Right atrium auricular region (tissue), 2 donors: Measurements from ENCODE around the gene MVK. TPM values are rescaled to one million over a fixed set of nuclear protein-coding genes. Genes with fewer than 3 reads are reported as not detected.

Experiments
- DNase-seq: peaks from one replicate; pipeline ENCODE4 v3.0.0-alpha.2; 2019; ENCODE audit warnings: low spot score
- H3K27ac ChIP-seq, 2 donors: fragments of 200-600 bp; sonication (generic); 1 replicate in 1 of 2; 2 replicates in 1 of 2; pipeline ENCODE4 v1.5.1; 2016 to 2019
- H3K27me3 ChIP-seq, 2 donors: fragments of 200-600 bp; sonication (generic); one replicate each; pipeline versions ENCODE4 v1.5.1 to v1.6.0; 2017 to 2019
- H3K36me3 ChIP-seq: fragments of 200-600 bp; sonication (generic); one replicate; pipeline ENCODE4 v1.5.1; 2016
- H3K4me1 ChIP-seq, 2 donors: fragments of 200-600 bp; sonication (generic); one replicate each; pipeline versions ENCODE4 v1.5.1 to v1.6.0; 2017 to 2019
- H3K4me3 ChIP-seq, 2 donors: fragments of 200-600 bp; sonication (generic); 1 replicate in 1 of 2; 2 replicates in 1 of 2; pipeline ENCODE4 v1.5.1; 2017 to 2019; ENCODE audit warnings: mild to moderate bottlenecking in 1 of 2, moderate library complexity in 1 of 2
- H3K9me3 ChIP-seq, 2 donors: fragments of 200-600 bp; sonication (generic); one replicate each; pipeline ENCODE4 v1.5.1; 2019
- CTCF ChIP-seq, 2 donors: fragments of 200-600 bp; sonication (generic); IDR thresholded peaks; one replicate each; pipeline ENCODE4 v1.5.1; 2019; ENCODE audit warnings: antibody characterized with exemption in 2 of 2
- total RNA-seq, 2 donors: library from RNA; depleted of rRNA; stranded (reverse); fragments of >200 nt; gene quantifications; one replicate each; pipeline ENCODE4 v1.1.0, GENCODE V29; 2016

MVK gene
- total RNA-seq, 2 donors from 2014 or later = 5.5 to 7.5 TPM

DNA sequence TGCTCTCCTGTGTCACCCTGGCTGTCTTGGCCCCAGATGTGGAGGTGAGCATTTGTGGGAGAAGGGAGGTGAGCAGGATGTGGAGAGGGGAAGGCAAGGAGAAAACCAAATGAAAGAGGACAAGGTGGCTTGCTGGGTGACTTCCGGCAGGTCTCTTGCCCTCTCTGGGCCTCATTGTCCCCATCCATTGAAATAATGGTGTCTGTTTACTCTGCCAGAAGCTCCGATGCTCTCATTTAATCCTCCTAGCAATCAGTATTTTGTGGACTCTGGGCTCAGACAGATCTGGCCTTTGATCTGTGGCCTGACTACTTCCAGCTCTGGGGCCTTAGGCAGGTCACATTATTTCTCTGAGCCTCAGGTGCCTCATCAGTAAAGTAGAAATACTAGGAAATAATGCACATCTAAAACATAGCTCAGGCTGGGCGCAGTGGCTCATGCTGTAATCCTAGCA lies 30.6 kb downstream of the MVK start:
- H3K27ac ChIP-seq = no peak overlapping the region
- H3K4me1 ChIP-seq = peaks cover 0 to 15% of the 10 kb centered on the region in 2 donors
- no peaks in the 10 kb centered on the region for H3K36me3 ChIP-seq
- no peak overlapping the region for H3K4me3 ChIP-seq
- DNase-seq = no peak
- TF ChIP-seq CTCF (IDR thresholded peaks at IDR 0.05) = no peak
- no peaks in the 10 kb centered on the region for H3K27me3 ChIP-seq
- no peaks in the 10 kb centered on the region for H3K9me3 ChIP-seq

DNA sequence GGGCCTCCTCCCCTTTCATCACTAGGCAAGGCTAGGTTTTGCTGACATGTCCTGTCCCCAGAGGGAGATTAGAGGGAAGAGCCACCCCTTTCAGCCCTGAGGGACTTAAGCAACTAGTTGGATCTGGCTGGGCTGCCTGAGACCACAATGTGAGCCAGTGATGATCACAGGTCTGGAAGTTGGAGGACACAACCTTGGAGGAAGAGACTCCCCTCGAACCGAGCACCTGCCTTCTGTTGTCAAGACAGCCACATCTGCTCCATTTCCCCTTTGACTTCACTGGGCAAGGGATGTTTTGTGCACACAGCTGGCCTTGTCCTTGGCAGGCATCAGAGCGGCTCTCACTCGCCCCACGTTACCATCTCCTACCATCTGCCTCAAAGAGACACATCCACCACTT lies 31.4 kb downstream of the MVK start:
- no peaks in the 10 kb centered on the region for H3K27me3 ChIP-seq
- H3K36me3 ChIP-seq = no peaks in the 10 kb centered on the region
- DNase-seq = no peak
- no peak overlapping the region for H3K4me3 ChIP-seq
- H3K9me3 ChIP-seq = no peaks in the 10 kb centered on the region
- no peak for TF ChIP-seq CTCF (IDR thresholded peaks at IDR 0.05)
- H3K27ac ChIP-seq = no peak overlapping the region
- peaks cover 0 to 15% of the 10 kb centered on the region in 2 donors for H3K4me1 ChIP-seq

GRCh38 chr12:109605599-109606228 lies 32.1 kb downstream of the MVK start:
- H3K4me1 ChIP-seq = peaks cover 0 to 15% of the 10 kb centered on the region in 2 donors
- no peaks in the 10 kb centered on the region for H3K36me3 ChIP-seq
- H3K27me3 ChIP-seq = no peaks in the 10 kb centered on the region
- no peak overlapping the region for H3K4me3 ChIP-seq
- TF ChIP-seq CTCF (IDR thresholded peaks at IDR 0.05) = no peak
- H3K9me3 ChIP-seq = no peaks in the 10 kb centered on the region
- DNase-seq = no peak
- peak overlapping the region in 1 of 2 donors; percentile 89 for H3K27ac ChIP-seq

DNA sequence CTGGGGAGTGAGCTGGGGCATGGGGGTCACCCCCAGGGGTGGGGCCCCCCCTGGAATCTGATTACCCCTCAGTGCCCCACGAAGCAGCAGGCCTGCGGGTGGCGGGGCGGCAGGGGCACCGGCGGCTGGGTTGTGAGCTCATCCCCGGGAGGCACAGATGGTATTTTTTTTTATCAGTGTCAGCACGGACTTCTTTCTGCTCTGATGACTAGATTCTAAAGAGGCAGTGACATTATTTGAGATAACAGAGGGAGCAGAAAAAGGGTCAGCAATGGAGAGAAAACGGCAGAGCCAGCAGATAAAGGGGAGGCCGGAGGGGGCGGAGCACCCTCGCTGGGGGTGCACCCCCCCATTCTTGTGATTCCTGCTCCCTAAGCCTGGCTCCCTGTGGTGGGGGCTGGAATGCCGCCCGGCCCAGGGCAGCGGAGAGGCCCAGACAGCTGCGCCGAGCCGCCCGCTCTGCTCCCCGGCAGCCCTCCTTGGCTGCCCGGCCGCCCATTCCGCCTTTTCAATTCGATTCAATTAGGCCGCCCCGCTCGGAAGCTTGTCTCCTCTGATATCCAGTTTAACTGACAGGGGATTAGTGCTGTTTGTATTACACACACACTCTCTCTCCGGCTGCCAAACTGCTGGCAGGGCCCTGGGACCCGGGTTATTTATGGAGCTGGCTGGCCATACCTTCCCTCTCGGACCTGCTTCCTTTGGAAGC lies 32.9 kb downstream of the MVK start:
- H3K36me3 ChIP-seq = no peaks in the 10 kb centered on the region
- H3K4me1 ChIP-seq = peaks cover 0 to 15% of the 10 kb centered on the region in 2 donors
- no peaks in the 10 kb centered on the region for H3K9me3 ChIP-seq
- no peak for DNase-seq
- H3K4me3 ChIP-seq = peak overlapping the region in 1 of 2 donors; percentile 29
- no peak for TF ChIP-seq CTCF (IDR thresholded peaks at IDR 0.05)
- no peaks in the 10 kb centered on the region for H3K27me3 ChIP-seq
- H3K27ac ChIP-seq = peak overlapping the region; percentile 73 to 89

DNA sequence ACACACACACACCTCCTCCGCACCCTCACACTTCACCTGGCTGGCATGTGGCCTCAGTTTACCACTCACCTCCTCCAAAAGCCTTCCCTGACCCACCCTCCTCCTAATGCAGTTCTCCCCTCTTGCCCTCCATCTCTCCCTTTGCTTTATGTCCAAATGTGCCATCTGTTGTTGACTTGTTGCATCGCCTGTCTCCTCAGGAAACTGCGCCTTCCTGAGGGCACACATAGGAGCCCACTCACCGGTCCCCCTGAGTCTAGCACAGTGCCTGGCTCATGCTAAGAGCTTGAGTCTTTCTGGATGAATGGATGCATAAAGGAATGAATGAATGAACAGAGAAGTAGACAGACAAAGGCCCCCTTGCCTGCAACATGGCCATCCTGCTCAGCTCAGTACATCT lies 34.0 kb downstream of the MVK start:
- Histone ChIP-seq H3K4me1 (peaks cover 0 to 15% of the 10 kb centered on the region in 2 donors), H3K9me3 (no peaks in the 10 kb centered on the region), H3K27ac (no peak overlapping the region), H3K36me3 (no peaks in the 10 kb centered on the region), H3K27me3 (no peaks in the 10 kb centered on the region), H3K4me3 (no peak overlapping the region)
- DNase-seq = no peak
- no peak for TF ChIP-seq CTCF (IDR thresholded peaks at IDR 0.05)
